H9 (cell line): ENCODE measurements around the gene PEX10. TPM values are rescaled to one million over a fixed set of nuclear protein-coding genes. Genes with fewer than 3 reads are reported as not detected.

Experiments
- DNase-seq: peaks from one replicate; pipeline ENCODE4 v3.0.0-alpha.2; 2017
- H2AFZ ChIP-seq: one replicate; pipeline ENCODE4 v1.6.1; 2013; ENCODE audit warnings: mild to moderate bottlenecking, low read length, control low read depth, moderate library complexity
- H2AK5ac ChIP-seq: 2 replicates; pipeline ENCODE4 v1.6.1; 2013; ENCODE audit warnings: low read length, control low read depth, mixed read lengths; ENCODE audit not compliant: insufficient read length
- H2BK120ac ChIP-seq: one replicate; pipeline ENCODE4 v1.6.1; 2013; ENCODE audit warnings: low read depth, mild to moderate bottlenecking, low read length, control low read depth, inconsistent platforms; ENCODE audit not compliant: poor library complexity, severe bottlenecking
- H2BK12ac ChIP-seq: 2 replicates; pipeline ENCODE4 v1.6.1; 2013; ENCODE audit warnings: low read length, control low read depth, mixed read lengths, low read depth; ENCODE audit not compliant: insufficient read length
- H2BK15ac ChIP-seq: 2 replicates; pipeline ENCODE4 v1.6.1; 2013; ENCODE audit warnings: low read depth, low read length, control low read depth
- H2BK20ac ChIP-seq: one replicate; pipeline ENCODE4 v1.6.1; 2013; ENCODE audit warnings: low read depth, mild to moderate bottlenecking, low read length, control low read depth, inconsistent platforms; ENCODE audit not compliant: poor library complexity, severe bottlenecking
- H2BK5ac ChIP-seq: 2 replicates; pipeline ENCODE4 v1.6.1; 2013; ENCODE audit warnings: low read length, control low read depth, mixed read lengths; ENCODE audit not compliant: insufficient read length
- H3K14ac ChIP-seq: 2 replicates; pipeline ENCODE4 v1.6.1; 2013; ENCODE audit warnings: low read length, control low read depth; ENCODE audit not compliant: insufficient read depth
- H3K18ac ChIP-seq: 2 replicates; pipeline ENCODE4 v1.6.1; 2013; ENCODE audit warnings: low read depth, mild to moderate bottlenecking, mixed read lengths, low read length, control low read depth; ENCODE audit not compliant: insufficient read length
- H3K23ac ChIP-seq: 2 replicates; pipeline ENCODE4 v1.6.1; 2013; ENCODE audit warnings: low read length, control low read depth, mixed read lengths, low read depth; ENCODE audit not compliant: insufficient read length
- H3K23me2 ChIP-seq: 2 replicates; pipeline ENCODE4 v1.6.1; 2013; ENCODE audit warnings: low read depth, mild to moderate bottlenecking, mixed read lengths, low read length, control low read depth; ENCODE audit not compliant: insufficient read length, poor library complexity, severe bottlenecking
- H3K27ac ChIP-seq: 2 replicates; pipeline ENCODE4 v1.5.1; 2013; ENCODE audit warnings: low read length, control low read depth, mixed read lengths, low read depth; ENCODE audit not compliant: insufficient read length
- H3K27me3 ChIP-seq: 2 replicates; pipeline ENCODE4 v1.6.1; 2013; ENCODE audit warnings: low read length, control low read depth, inconsistent platforms; ENCODE audit not compliant: insufficient read depth
- H3K4ac ChIP-seq: 2 replicates; pipeline ENCODE4 v1.6.1; 2013; ENCODE audit warnings: low read depth, mild to moderate bottlenecking, control low read depth, inconsistent platforms, low read length, moderate library complexity
- H3K4me1 ChIP-seq: 2 replicates; pipeline ENCODE4 v1.6.1; 2013; ENCODE audit warnings: low read length, control low read depth, inconsistent platforms; ENCODE audit not compliant: insufficient read depth
- H3K4me2 ChIP-seq: 2 replicates; pipeline ENCODE4 v1.6.1; 2013; ENCODE audit warnings: low read length, control low read depth, mixed read lengths; ENCODE audit not compliant: insufficient read length, insufficient read depth
- H3K56ac ChIP-seq: 2 replicates; pipeline ENCODE4 v1.6.1; 2013; ENCODE audit warnings: low read depth, mild to moderate bottlenecking, mixed read lengths, low read length, control low read depth; ENCODE audit not compliant: insufficient read length
- H3K79me1 ChIP-seq: 2 replicates; pipeline ENCODE4 v1.6.1; 2013; ENCODE audit warnings: low read depth, mild to moderate bottlenecking, moderate library complexity, low read length, control low read depth, inconsistent platforms; ENCODE audit not compliant: insufficient read depth, poor library complexity, severe bottlenecking
- H3K79me2 ChIP-seq: 2 replicates; pipeline ENCODE4 v1.6.1; 2013; ENCODE audit warnings: low read length, control low read depth, inconsistent platforms; ENCODE audit not compliant: insufficient read depth
- H3K9ac ChIP-seq: 2 replicates; pipeline ENCODE4 v1.6.1; 2013; ENCODE audit warnings: low read length, control low read depth, mixed read lengths; ENCODE audit not compliant: insufficient read length; ENCODE audit errors: extremely low read depth
- H3K9me3 ChIP-seq: one replicate; pipeline ENCODE4 v1.6.1; 2013; ENCODE audit warnings: low read depth, low read length, inconsistent platforms; ENCODE audit not compliant: control insufficient read depth
- H3T11ph ChIP-seq: one replicate; pipeline ENCODE4 v1.6.1; 2013; ENCODE audit warnings: mild to moderate bottlenecking, low read length, control low read depth, inconsistent platforms
- H4K20me1 ChIP-seq: one replicate; pipeline ENCODE4 v1.6.1; 2013; ENCODE audit not compliant: control insufficient read depth, insufficient read length, insufficient read depth
- H4K5ac ChIP-seq: 2 replicates; pipeline ENCODE4 v1.6.1; 2013; ENCODE audit warnings: low read depth, mild to moderate bottlenecking, mixed read lengths, low read length, control low read depth; ENCODE audit not compliant: insufficient read length
- H4K8ac ChIP-seq: replicated peaks from 2 replicates; pipeline ENCODE4 v1.6.1; 2013; ENCODE audit warnings: low read length, control low read depth, mixed read lengths, low read depth; ENCODE audit not compliant: insufficient read length
- H4K91ac ChIP-seq: 2 replicates; pipeline ENCODE4 v1.6.1; 2013; ENCODE audit warnings: low read depth, mild to moderate bottlenecking, moderate library complexity, mixed read lengths, low read length, control low read depth; ENCODE audit not compliant: insufficient read length
- H3K27ac Mint-ChIP-seq, 3 experiments: 2 replicates in 2 of 3; 3 replicates in 1 of 3; pipeline ENCODE4 v1.8.0; 2020 to 2021; ENCODE audit warnings: mixed read lengths in 3 of 3, mild to moderate bottlenecking in 1 of 3, moderate library complexity in 1 of 3
- H3K27me3 Mint-ChIP-seq: 2 replicates; pipeline ENCODE4 v1.8.0; 2021; ENCODE audit warnings: low read depth, mild to moderate bottlenecking, moderate library complexity, mixed read lengths
- H3K36me3 Mint-ChIP-seq, 3 experiments: 2 replicates in 2 of 3; 3 replicates in 1 of 3; pipeline ENCODE4 v1.8.0; 2020 to 2021; ENCODE audit warnings: low read depth in 3 of 3, mixed read lengths in 3 of 3; ENCODE audit not compliant: insufficient read depth in 1 of 3
- H3K4me1 Mint-ChIP-seq, 2 experiments: 2 replicates each; pipeline ENCODE4 v1.8.0; 2020; ENCODE audit warnings: mixed read lengths in 2 of 2
- H3K4me3 Mint-ChIP-seq, 2 experiments: 2 replicates in 1 of 2; 3 replicates in 1 of 2; pipeline ENCODE4 v1.8.0; 2020 to 2021; ENCODE audit warnings: mild to moderate bottlenecking in 2 of 2, mixed read lengths in 2 of 2, moderate library complexity in 1 of 2
- H3K9me3 Mint-ChIP-seq, 2 experiments: 2 replicates in 1 of 2; 3 replicates in 1 of 2; pipeline ENCODE4 v1.8.0; 2020; ENCODE audit warnings: mild to moderate bottlenecking in 2 of 2, mixed read lengths in 2 of 2, moderate library complexity in 1 of 2
- CTCF ChIP-seq: fragments of 200-600 bp; sonication (generic); conservative IDR thresholded peaks from 3 replicates; pipeline ENCODE4 v1.8.0; 2021; ENCODE audit warnings: antibody characterized with exemption, mild to moderate bottlenecking
- WGBS: extraction: QIAGEN DNeasy Blood & Tissue Kit; methylation state at CpG from one replicate; pipeline ENCODE4 v1.1.7; 2013; ENCODE audit warnings: missing lambda C conversion rate, low lambda C conversion rate, mixed read lengths; ENCODE audit not compliant: insufficient read length; ENCODE audit errors: extremely low coverage; 5-methylcytosine and 5-hydroxymethylcytosine counted together
- total RNA-seq: library from RNA; stranded (reverse); gene quantifications from 2 replicates; pipeline ENCODE4 v1.2.1, GENCODE V29; 2021

The PEX10 gene
- total RNA-seq, 1 experiment from 2014 or later: 34.4 TPM

GRCh38 chr1:2414297-2414958, 2.1 kb upstream of the PEX10 start:
- Histone ChIP-seq H2BK15ac (no peak overlapping the region), H4K8ac (no peak overlapping the region), H3K4me1 (no peaks in the 10 kb centered on the region), H2AFZ (no peak overlapping the region), H2BK120ac (no peak overlapping the region), H2AK5ac (no peak overlapping the region), H3K18ac (no peak overlapping the region), H3K4ac (no peak overlapping the region), H3K27me3 (no peaks in the 10 kb centered on the region), H3K79me1 (no peaks in the 10 kb centered on the region), H3K23me2 (peaks cover 15% of the 10 kb centered on the region), H3K23ac (no peak overlapping the region), H3K56ac (no peak overlapping the region), H3K9me3 (no peaks in the 10 kb centered on the region), H4K20me1 (no peaks in the 10 kb centered on the region), H3K79me2 (no peaks in the 10 kb centered on the region), H3K9ac (no peak overlapping the region), H4K91ac (no peak overlapping the region), H2BK12ac (no peak overlapping the region), H4K5ac (no peak overlapping the region), H3K14ac (no peak overlapping the region; the same call in 1 of the 2 replicates), H3T11ph (no peak overlapping the region), H2BK5ac (no peak overlapping the region), H2BK20ac (no peak overlapping the region), H3K27ac (no peak overlapping the region), H3K4me2 (peak overlapping the region; percentile 68)
- peak; percentile 94 for TF ChIP-seq CTCF
- no CpG with 5 or more reads among the region's 25 CpGs for WGBS
- Mint-ChIP-seq H3K27ac (peak overlapping the region in 1 of 3 experiments; percentile 75; a peak in 1 of 7 replicates), H3K36me3 (peaks cover 2 to 9% (median 8%) of the 10 kb centered on the region in 3 experiments; a peak in 6 of 7 replicates), H3K4me1 (peaks cover 20 to 27% of the 10 kb centered on the region in 2 experiments), H3K27me3 (peaks cover 28% of the 10 kb centered on the region), H3K9me3 (no peaks in the 10 kb centered on the region), H3K4me3 (peak overlapping the region; percentile 75 to 83)
- DNase-seq: peak; percentile 83
